Stimulated activated CD4-positive, alpha-beta T cell treated with anti-CD3 and anti-CD28 coated beads, Interleukin-1b, Interleukin-23, amount 100 ng/mL, for 4 hours (primary cell): ENCODE results near the gene NUDT3.
"Not testable (repeated sequence)": the region's sequence is repeated elsewhere in the genome, so short reads cannot be mapped to it uniquely, and the experiment has no call there.

Experiments
- DNase-seq, 2 donors: peaks; one replicate each; pipeline ENCODE4 v3.0.0-alpha.2; 2020; ENCODE audit warnings: low read depth in 2 of 2

NUDT3 gene

DNA sequence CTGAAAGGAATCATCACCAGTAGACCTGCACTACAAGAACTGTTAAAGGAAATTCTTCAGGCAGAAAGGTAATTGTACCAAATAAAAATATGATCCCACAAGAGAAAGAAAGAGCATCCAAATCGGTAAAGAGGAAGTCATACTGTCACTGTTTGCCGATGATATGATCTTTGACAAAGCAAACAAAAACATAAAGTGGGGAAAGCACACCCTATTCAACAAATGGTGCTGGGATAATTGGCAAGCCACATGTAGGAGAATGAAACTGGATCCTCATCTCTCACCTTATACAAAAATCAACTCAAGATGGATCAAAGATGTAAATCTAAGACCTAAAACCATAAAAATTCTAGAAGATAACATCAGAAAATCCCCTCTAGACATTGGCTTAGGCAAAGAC lies 140.1 kb downstream of the NUDT3 start:
- DNase-seq: not testable (repeated sequence)

DNA sequence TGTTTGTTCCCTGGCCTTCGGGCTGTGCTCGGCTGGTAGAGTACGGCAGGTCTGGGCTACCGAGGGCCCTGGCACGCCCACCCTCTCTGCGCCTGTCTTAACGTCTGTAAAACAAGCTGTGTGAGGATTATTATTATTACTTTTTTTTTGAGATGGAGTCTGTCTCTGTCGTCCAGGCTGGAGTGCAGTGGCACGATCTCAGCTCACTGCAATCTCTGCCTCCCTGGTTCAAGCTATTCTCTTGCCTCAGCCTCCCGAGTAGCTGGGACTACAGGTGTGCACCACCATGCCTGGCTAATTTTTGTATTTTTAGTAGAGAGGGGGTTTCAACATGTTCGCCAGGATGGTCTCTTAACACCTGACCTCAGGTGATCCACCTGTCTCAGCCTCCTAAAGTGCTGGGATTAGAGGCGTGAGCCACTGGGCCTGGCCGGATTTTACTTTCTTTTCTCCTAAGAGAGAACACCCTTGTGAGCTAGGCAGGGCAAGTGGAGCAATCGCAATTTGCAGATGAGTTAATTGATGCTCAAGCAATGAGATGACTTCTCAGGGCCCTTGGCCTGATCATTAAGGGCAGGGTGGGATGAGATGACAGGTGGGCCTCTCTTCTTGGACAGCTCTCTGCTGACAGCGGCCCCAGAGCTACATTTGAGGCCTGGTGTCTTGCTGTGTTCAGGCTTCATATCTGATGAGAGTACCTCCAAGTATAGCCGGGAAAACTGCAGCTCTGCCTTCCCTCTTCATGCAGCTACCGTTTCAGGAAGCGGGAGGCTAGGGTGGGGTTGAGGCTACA lies 142.8 kb downstream of the NUDT3 start:
- DNase-seq: no peak

DNA sequence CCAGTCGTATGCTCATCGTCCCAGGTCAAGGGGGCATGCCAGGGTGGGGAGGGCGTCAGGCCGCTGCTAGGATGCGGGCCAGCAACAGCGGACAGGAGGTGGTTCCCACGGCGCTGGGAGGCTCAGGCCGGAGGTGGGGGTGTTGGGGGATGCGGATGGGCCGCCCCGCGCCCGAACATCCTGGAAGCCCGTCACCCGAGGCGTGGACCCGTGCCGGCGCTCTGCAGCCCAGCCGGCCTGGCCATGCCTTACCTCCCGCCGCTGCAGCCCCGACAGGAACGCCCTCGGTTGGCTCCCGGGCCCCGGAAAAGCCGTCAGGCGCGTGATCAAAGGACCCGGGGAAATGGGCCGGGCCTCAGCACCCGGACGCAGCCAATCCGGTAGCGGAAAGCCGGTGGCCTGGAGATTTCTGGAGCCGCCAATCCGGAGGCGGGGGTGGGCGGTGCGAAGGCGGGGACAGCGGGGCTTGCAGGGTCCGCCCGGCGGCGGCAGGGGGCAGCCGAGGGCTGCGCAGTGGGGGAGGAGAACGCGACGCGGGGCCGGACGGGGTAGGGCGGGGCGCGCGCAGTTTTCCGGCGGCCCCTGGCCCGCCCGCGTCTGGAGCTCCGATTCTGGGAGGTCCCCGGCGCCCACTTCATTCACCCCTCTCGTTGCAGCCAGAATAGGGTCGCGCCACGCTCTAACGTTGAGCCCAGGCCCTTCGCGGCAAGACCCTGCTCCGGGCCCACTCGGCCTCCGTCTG lies 143.6 kb downstream of the NUDT3 start, which contains the start of gene SMIM29:
SMIM29 (minus strand) TSS at position 280 of the 742 bp plus-strand sequence. CDS start 1,215 bp downstream, outside the sequence.
- peak; percentile 98 for DNase-seq

DNA sequence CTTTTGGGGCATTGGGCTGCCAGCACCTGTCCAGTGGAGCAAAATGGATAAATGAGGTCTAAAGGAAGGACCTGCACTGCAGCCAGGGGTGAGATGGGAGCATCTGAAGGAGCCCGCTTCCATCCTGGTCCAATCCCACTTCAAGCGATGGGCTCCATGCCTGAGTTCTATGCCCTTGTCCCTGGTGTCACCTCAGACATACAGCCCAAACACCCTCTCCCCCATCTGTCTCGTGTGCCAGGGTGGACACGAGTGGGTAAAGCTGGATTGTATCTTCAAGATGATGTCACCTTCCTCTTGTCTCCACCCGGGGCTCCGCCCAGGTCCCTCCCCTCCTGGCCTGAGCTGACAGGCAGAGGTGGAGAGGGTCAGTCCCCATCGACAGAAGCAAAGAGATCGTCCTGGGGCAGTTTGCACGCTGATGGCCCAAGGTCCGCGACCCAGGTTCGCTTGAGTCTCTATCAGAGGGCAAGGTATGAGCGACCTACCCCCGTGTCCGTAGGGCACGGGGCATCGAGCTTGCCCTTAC lies 144.2 kb downstream of the NUDT3 start:
- DNase-seq: peak in 1 of 2 donors; percentile 25

DNA sequence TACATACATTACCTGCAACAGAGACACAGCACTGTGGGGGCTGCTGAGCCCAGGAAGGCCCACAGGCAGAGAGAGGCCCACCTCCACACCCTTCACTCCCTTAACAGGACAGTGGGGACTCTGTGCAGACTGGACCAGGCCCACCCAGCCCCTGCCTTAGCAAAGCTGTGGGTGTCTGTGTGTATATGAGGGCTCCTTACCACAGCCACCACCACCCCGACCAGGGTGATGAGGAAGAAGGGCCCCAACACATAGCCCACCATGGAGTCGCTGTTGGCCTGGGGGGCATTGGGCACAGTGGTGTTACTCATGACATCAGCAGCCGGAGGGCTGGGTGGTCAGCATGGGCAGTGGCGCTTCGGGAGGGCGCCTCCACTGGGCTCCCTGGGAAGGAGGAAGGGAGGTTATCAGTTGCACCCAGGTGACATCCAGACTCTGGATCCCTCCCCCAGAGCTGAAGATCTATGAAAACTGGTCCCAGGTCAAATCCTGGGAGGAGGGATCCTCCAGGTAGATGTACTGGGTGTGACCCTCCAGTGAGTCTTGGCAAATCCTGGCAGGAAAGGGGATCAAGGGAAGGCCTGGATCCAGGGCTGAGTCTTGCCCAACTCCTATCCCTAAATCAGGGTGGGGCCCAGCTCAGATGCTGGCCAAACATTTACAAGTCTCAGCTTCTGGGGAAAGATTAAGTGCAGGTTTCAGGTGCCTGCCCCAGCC lies 144.8 kb downstream of the NUDT3 start:
- no peak for DNase-seq

DNA sequence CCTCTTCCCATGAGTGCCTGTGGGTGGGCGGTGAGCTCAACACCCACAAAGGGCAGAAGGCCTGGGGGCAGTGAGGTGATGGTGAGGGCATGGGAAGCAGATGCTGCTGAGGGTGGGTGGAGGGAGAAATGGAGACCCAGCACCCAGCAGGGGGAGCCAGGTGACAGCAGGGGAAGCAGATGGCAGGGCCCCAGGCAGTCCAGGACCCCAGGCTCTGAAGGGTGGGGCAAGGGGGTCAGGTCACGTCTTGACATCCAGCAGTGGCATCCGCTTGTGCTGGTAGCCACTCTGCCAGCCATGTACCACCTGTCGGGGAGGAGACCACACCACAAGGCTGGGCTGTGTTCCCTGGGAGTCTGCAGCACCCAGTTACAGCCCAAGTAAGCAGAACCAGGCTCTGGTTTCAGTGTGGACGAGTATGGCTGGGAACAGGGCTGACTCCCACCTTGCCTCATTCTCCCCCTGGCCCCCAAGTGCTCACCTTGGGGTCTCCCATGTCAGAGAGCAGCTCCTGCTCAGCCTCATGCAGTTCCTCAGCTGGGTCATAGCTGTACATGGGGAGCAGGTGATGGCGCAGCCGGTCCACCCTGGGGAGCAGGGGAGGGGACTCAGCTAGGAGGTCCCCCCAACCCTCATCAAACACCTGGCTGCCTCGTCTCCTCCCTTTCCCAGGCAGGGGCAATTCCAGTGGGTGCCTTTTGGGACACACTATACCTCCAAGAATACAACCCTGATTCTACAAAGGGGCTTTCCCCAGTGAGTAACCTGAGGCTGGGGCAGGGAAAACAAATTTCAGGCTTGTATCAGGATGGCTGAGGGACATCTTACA lies 145.7 kb downstream of the NUDT3 start:
- DNase-seq: peak; percentile 39 to 52

DNA sequence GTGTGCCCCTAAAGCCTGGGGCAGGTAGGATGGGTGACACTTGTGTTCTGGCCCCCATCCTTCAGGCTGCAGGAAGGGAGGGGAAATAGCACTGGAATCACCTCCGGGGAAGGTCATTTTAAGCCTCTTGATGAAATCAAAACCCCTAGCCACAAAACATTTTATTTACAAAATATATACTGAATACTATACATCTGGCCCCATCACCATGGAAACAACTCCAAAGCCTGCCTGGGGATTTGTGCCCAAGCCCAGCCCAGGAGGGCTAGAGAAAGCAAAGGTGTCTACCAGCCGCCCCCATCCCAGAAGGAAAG lies 146.3 kb downstream of the NUDT3 start:
- DNase-seq: no peak

DNA sequence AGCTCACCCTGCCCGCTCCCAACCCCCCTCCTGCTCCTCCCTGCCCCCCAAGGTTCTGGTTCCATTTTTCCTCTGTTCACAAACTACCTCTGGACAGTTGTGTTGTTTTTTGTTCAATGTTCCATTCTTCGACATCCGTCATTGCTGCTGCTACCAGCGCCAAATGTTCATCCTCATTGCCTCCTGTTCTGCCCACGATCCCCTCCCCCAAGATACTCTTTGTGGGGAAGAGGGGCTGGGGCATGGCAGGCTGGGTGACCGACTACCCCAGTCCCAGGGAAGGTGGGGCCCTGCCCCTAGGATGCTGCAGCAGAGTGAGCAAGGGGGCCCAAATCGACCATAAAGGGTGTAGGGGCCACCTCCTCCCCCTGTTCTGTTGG lies 146.7 kb downstream of the NUDT3 start:
- DNase-seq: not testable (repeated sequence)

DNA sequence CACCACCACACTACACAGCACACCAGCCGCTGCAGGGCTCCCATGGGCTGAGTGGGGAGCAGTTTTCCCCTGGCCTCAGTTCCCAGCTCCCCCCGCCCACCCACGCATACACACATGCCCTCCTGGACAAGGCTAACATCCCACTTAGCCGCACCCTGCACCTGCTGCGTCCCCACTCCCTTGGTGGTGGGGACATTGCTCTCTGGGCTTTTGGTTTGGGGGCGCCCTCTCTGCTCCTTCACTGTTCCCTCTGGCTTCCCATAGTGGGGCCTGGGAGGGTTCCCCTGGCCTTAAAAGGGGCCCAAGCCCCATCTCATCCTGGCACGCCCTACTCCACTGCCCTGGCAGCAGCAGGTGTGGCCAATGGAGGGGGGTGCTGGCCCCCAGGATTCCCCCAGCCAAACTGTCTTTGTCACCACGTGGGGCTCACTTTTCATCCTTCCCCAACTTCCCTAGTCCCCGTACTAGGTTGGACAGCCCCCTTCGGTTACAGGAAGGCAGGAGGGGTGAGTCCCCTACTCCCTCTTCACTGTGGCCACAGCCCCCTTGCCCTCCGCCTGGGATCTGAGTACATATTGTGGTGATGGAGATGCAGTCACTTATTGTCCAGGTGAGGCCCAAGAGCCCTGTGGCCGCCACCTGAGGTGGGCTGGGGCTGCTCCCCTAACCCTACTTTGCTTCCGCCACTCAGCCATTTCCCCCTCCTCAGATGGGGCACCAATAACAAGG lies 147.3 kb downstream of the NUDT3 start:
- not testable (repeated sequence) for DNase-seq

DNA sequence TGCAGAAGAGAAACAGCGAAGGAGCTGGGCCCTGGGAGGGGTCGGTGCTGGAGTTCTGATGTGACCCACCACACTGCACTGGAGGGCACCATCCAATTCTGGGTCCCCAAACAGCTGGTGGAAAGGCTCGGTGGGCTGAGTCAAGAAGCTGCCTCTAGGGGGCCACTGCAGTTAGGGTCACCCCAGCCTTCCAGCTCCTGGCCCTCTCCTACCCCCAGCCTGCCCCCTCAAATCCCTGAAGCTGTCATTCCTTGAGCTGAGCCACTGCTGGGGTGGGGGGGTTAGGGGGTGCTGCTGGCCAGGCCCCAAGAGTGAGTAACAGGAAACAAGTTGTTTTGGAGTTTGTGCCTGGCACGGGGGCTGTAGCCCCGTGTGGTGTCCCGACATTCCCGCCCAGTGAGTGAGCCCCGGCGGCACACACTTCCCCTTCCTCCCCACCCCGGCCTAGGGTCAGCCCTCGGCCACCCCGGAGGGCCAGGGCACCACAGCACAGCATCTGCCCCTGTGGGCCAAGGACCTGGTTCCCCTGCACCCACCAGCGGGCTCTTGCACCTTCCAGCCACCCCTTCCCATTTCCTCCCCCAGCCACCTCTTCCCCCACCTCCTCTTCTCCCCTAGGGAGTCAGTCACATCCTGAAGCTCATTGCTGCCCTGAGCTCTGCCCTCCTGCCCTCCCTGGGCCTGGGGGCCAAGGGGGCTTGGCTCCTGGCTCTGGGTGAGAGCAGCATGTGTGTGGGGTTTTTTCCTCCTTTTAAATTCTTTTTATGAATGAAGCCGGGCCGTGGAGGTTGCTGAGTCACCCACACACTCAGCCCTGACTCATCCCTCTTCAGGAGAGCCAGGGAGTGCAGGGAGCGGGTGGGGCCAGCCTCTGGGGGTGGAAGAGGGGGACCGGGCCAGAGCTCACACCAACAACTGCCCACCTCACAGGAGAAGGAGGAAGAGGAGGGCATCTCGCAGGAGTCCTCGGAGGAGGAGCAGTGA lies 148.3 kb downstream of the NUDT3 start:
- peak; percentile 58 to 61 for DNase-seq

DNA sequence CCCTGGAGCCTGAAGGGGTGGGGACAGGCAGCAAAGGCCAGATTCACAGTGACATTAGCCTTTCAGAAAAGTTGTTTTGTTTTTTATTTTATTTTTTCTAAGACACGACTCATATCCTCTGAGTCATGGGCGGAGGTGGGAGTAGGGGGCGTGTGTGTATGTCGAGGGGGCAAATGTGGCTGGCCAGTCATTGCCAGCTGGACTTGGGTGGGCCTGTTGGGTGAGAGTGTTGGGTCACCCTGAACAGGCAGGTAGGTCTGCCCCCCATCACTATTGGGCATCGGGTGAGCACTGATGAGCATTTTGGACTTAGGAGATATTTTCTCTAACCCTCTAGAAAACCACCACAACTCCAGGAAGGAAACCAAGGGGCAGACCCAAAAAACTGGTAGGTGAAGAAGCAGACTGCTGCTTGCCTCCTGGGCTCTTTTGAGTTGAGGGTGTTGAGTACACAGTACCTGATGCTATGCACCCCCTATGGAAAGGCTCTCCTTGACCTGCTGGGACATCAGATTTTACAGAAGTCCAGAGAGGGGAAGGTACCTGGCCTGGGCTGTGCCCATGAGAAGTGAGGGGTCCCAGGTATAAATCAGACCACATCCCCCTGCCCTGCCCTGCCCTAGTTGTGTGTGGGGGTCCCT lies 149.2 kb downstream of the NUDT3 start:
- no peak for DNase-seq

DNA sequence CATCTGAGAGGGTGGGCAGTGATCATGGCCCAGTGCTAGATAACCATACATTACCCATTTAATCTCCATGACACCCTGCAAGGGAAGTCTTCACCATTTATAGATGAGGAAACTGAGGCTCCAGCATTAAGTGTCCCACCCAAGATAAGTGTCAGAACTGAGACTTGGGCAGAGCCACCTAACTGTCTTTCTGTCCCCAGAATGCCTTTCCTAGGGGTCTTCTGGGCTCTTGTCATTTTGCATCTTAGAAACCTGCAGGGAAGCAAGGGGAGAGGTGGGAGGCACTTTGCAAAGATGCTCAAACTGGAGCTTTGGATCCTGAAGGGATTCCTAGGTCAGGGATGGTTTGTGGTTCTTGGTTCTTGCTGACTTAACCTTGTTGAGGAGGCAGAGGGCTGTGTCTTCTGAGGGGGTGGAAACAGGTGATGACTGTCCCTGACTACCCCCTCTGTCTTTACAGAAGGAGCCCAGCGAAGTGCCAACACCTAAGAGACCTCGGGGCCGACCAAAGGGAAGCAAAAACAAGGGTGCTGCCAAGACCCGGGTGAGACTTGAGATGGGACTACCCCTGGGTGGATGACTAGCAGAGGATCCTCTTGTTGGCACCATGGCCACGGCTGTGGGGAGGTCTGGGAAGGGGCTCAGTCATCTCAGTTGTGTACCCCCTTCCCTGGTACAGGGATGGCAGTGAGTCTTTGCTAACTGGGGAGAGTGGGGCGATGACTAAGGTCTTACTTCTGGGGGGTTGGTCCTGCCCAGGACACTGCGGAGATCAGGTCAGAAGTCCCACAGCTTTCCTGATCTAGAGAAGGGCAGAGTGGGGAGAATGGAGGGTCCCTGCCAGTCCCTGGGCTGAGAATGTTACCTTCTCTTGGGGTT lies 150.0 kb downstream of the NUDT3 start:
- no peak for DNase-seq

DNA sequence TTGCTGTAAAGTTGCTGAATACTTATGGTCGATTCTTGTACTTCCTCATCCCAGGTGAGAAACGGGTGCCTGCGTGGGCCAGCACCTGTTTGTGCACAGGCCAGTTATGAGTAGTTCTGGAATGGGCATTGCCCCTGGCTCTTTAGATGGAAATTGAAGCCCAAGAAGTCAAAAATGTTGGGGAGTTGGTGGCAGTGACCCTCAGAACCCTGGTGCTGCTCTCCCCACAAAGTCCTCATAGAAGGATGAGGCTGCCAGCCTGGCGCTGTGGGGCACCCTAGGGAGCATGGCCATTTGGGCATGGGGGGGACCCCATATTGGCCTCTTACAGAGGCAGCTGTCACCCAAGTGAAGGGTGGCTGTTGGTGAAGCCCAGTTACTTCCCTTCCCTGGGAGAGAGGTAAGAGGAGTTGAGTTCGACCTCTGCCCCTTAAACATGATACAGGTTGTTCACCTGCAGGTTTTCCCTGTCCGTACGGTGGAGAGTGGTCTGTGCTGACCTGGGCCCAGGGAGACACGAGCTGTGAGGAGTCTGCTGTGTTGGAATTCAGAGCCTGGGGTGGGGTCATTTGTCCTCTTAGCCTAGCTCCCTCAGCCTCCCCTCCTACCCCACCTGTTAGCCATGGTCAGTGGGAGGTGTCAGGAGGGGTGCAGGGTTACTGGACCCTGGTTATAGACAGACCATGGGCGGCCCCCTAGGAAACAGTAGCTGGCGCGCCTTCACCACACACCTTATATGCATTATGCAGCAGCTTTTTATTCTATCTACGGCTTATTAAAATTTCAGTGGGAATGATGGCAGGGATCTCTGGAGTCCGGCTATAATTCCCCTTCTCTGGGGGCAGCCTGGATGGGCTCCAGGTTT lies 150.9 kb downstream of the NUDT3 start:
- no peak for DNase-seq

DNA sequence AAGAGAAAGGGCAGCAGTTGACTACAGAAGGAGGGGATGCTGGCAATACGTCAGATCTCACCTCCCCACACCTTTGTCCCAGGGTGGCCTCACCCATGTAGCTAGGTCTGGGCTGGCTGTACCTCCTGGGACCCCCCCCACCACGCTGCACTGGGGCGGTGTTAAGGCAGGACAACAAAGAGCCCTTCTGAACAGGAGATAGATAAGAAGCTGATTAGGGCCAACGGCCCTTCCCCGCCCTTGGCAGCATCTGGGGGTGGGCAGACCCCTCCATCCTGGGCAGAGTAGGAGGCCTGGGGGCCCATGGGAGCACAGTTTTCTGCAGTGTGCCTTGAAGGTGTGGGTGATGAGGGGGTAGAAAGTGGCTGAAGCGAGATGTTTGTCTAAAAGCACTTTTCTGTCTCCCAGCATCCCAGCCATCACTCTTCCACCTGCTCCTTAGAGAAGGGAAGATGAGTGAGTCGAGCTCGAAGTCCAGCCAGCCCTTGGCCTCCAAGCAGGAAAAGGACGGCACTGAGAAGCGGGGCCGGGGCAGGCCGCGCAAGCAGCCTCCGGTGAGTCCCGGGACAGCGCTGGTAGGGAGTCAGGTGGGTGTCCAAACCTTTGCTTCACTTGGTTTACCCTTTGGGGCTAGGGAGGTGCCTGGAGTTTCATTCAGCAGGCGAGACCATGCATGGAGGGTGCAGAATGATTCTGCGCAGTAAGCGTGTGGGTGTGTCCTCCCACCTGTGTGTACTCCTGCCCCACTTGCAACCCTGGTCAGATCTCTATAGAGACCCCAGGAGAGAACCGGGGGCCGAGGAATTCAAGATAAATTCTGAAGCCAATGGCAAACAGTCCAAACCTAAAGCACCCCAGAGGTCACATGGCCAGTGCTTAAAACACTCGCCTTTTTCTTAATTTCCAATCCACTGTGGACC lies 151.9 kb downstream of the NUDT3 start:
- no peak for DNase-seq

DNA sequence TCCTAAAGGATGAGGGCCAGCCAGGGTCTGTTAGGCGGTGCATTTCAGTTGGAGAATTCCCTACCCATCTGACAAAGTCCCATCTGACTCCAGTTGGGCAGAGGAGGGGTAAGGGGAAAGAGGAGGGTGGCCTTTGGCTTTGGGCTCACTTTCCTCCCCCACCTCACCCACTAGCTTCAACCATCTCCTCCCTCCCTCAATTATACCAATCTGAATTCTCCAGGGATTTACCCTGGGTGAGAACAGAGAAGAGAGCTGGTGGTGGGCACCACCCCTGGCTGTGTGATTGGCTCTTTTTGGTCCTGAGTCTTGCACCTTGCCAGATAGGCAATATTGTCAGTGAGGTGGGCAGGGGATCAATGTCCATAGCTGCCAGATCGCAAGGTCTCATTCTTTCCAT lies 152.6 kb downstream of the NUDT3 start:
- DNase-seq: no peak

DNA sequence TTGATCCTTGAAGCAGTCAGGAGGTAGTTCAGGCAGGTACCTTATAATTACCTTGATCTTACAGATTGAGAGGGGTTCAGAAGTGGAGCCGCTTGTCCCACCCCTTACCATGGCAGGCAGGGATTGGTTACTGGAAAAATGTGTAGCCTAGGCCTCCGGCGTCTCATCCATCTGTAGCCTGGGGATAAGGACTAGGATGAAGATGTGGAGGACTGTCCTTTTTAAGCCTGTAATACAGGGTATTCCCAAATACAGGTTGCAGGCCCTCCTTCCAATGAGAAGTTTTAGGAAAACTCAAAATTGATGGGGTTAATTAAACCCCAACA lies 153.0 kb downstream of the NUDT3 start:
- no peak for DNase-seq
